H1 (cell line): ENCODE data around the gene BCL6B. TPM values are rescaled to one million over a fixed set of nuclear protein-coding genes. Genes with fewer than 3 reads are reported as not detected.

Experiments
- CTCF ChIA-PET: fragments of 300-600 bp; sonication (Branson Sonifier 250); formaldehyde crosslinking; loops from one replicate; lab custom pipeline; 2021; ENCODE audit not compliant: partially characterized antibody; lab: Charles Lee
- POLR2A ChIA-PET: fragments of 300-600 bp; sonication (Branson Sonifier 250); formaldehyde crosslinking; loops from one replicate; lab custom pipeline; 2021; ENCODE audit warnings: inconsistent platforms; ENCODE audit not compliant: partially characterized antibody; lab: Charles Lee
- DNase-seq, 2 experiments: peaks; one replicate each; pipeline versions ENCODE4 v3.0.0 to v3.0.0-alpha.2; 2010 to 2022; ENCODE audit warnings: low spot score in 2 of 2, low read depth in 1 of 2, mixed read lengths in 1 of 2
- FAIRE-seq: peaks from 2 replicates; lab custom pipeline; 2011; peaks lifted over from hg19 to GRCh38; lab: Jason Lieb, UNC
- H2AFZ ChIP-seq: 2 replicates; pipeline ENCODE4 v1.8.1; 2012; ENCODE audit warnings: low read length, inconsistent platforms
- H2AK5ac ChIP-seq: 2 replicates; pipeline ENCODE4 v1.6.1; 2013; ENCODE audit warnings: low read depth, low read length
- H2BK120ac ChIP-seq: replicated peaks from 2 replicates; pipeline ENCODE3; 2013; ENCODE audit warnings: low read depth, low read length, inconsistent platforms
- H2BK12ac ChIP-seq: 2 replicates; pipeline ENCODE4 v1.6.1; 2013; ENCODE audit warnings: low read depth, low read length
- H2BK15ac ChIP-seq: 2 replicates; pipeline ENCODE4 v1.6.1; 2013; ENCODE audit warnings: low read length
- H2BK20ac ChIP-seq: 2 replicates; pipeline ENCODE4 v1.6.1; 2013; ENCODE audit warnings: low read length
- H2BK5ac ChIP-seq: 2 replicates; pipeline ENCODE4 v1.6.1; 2013; ENCODE audit warnings: low read depth, low read length
- H3K14ac ChIP-seq: 2 replicates; pipeline ENCODE4 v1.6.1; 2013; ENCODE audit warnings: inconsistent platforms; ENCODE audit not compliant: insufficient read length
- H3K18ac ChIP-seq: 2 replicates; pipeline ENCODE4 v1.6.1; 2013; ENCODE audit warnings: low read length; ENCODE audit errors: extremely low read depth
- H3K23ac ChIP-seq: 2 replicates; pipeline ENCODE4 v1.6.1; 2013; ENCODE audit warnings: inconsistent platforms; ENCODE audit not compliant: insufficient read length
- H3K23me2 ChIP-seq: 2 replicates; pipeline ENCODE4 v1.6.1; 2013; ENCODE audit warnings: low read depth, low read length
- H3K27ac ChIP-seq: 2 replicates; pipeline ENCODE4 v1.6.1; 2011; ENCODE audit warnings: low read depth, low read length, inconsistent platforms
- H3K27me3 ChIP-seq, 4 experiments: replicated peaks in 1 of 4; 1 replicate in 1 of 4; 2 replicates in 3 of 4; pipeline versions ENCODE4 v1.6.1 to v1.8.1; 2011 to 2013; ENCODE audit warnings: low read length in 3 of 4, mild to moderate bottlenecking in 3 of 4, inconsistent platforms in 2 of 4, mixed read lengths in 2 of 4, moderate library complexity in 1 of 4; ENCODE audit not compliant: control insufficient read depth in 3 of 4, insufficient read depth in 3 of 4; ENCODE audit errors: extremely low read depth in 1 of 4
- H3K36me3 ChIP-seq, 4 experiments: 2 replicates each; pipeline versions ENCODE4 v1.6.1 to v1.8.1; 2011 to 2013; ENCODE audit warnings: mild to moderate bottlenecking in 4 of 4, low read length in 3 of 4, moderate library complexity in 2 of 4, control low read depth in 1 of 4, inconsistent platforms in 1 of 4; ENCODE audit not compliant: insufficient read depth in 4 of 4, control insufficient read depth in 2 of 4
- H3K4ac ChIP-seq: replicated peaks from 2 replicates; pipeline ENCODE3; 2013; ENCODE audit warnings: low read length, low read depth, mixed read lengths, inconsistent platforms; ENCODE audit not compliant: insufficient read length
- H3K4me1 ChIP-seq, 4 experiments: replicated peaks in 1 of 4; 1 replicate in 1 of 4; 2 replicates in 3 of 4; pipeline versions ENCODE4 v1.6.1 to v1.8.1; 2011 to 2013; ENCODE audit warnings: low read length in 3 of 4, inconsistent platforms in 2 of 4, mixed read lengths in 1 of 4; ENCODE audit not compliant: insufficient read depth in 4 of 4, control insufficient read depth in 3 of 4
- H3K4me2 ChIP-seq, 2 experiments: 2 replicates each; pipeline versions ENCODE4 v1.6.1 to v1.8.1; 2011 to 2013; ENCODE audit warnings: low read depth in 2 of 2, low read length in 2 of 2, control low read depth in 1 of 2, inconsistent platforms in 1 of 2, mild to moderate bottlenecking in 1 of 2; ENCODE audit not compliant: insufficient read depth in 1 of 2
- H3K4me3 ChIP-seq, 4 experiments: fragments of 200-600, 300-600 bp in 1 of 4; sonication (generic), shearing (Covaris generic), sonication (Bioruptor Twin) in 1 of 4; 2 replicates each; pipeline versions ENCODE4 v1.5.1 to v1.8.1; 2011 to 2016; ENCODE audit warnings: low read length in 4 of 4, low read depth in 3 of 4, control low read depth in 2 of 4, inconsistent platforms in 2 of 4, mild to moderate bottlenecking in 2 of 4, mixed read lengths in 1 of 4, moderate library complexity in 1 of 4; ENCODE audit not compliant: insufficient read depth in 2 of 4; ENCODE audit errors: extremely low read depth in 1 of 4
- H3K56ac ChIP-seq: replicated peaks from 2 replicates; pipeline ENCODE3; 2013; ENCODE audit warnings: low read depth, mild to moderate bottlenecking, mixed read lengths, low read length, inconsistent platforms; ENCODE audit not compliant: insufficient read length
- H3K79me1 ChIP-seq: 2 replicates; pipeline ENCODE4 v1.6.1; 2013; ENCODE audit warnings: low read depth, low read length, control low read depth
- H3K79me2 ChIP-seq, 2 experiments: 2 replicates each; pipeline versions ENCODE4 v1.6.1 to v1.8.1; 2012 to 2013; ENCODE audit warnings: low read length in 2 of 2, mild to moderate bottlenecking in 2 of 2, inconsistent platforms in 1 of 2; ENCODE audit not compliant: insufficient read depth in 2 of 2, control insufficient read depth in 1 of 2
- H3K9ac ChIP-seq, 4 experiments: replicated peaks in 1 of 4; 1 replicate in 1 of 4; 2 replicates in 3 of 4; pipeline versions ENCODE4 v1.6.1 to v1.8.1; 2011 to 2013; ENCODE audit warnings: low read depth in 3 of 4, low read length in 3 of 4, control low read depth in 2 of 4, mild to moderate bottlenecking in 2 of 4, moderate library complexity in 2 of 4, inconsistent platforms in 1 of 4; ENCODE audit errors: extremely low read depth in 1 of 4
- H3K9me3 ChIP-seq, 2 experiments: 2 replicates each; pipeline versions ENCODE4 v1.6.1 to v1.8.1; 2012 to 2013; ENCODE audit warnings: mild to moderate bottlenecking in 2 of 2, moderate library complexity in 2 of 2, control low read depth in 1 of 2, inconsistent platforms in 1 of 2, low read depth in 1 of 2, low read length in 1 of 2, mixed read lengths in 1 of 2; ENCODE audit not compliant: insufficient read depth in 2 of 2
- H4K20me1 ChIP-seq, 2 experiments: replicated peaks in 1 of 2; 2 replicates each; pipeline versions ENCODE3 to v1.8.1; 2011 to 2013; ENCODE audit warnings: inconsistent platforms in 2 of 2, low read length in 2 of 2, mild to moderate bottlenecking in 1 of 2; ENCODE audit not compliant: insufficient read depth in 2 of 2, control insufficient read depth in 1 of 2
- H4K5ac ChIP-seq: 2 replicates; pipeline ENCODE4 v1.6.1; 2013; ENCODE audit warnings: low read length, low read depth, mixed read lengths, inconsistent platforms; ENCODE audit not compliant: insufficient read length
- H4K8ac ChIP-seq: 2 replicates; pipeline ENCODE4 v1.8.0; 2013; ENCODE audit warnings: mild to moderate bottlenecking, moderate library complexity, low read length, inconsistent platforms; ENCODE audit not compliant: insufficient read depth; ENCODE audit errors: extremely low read depth
- H4K91ac ChIP-seq: replicated peaks from 2 replicates; pipeline ENCODE3; 2013; ENCODE audit warnings: low read length, mixed read lengths, inconsistent platforms; ENCODE audit not compliant: insufficient read length
- CTCF ChIP-seq, 3 experiments: IDR thresholded peaks; 1 replicate in 2 of 3; 2 replicates in 1 of 3; pipeline versions ENCODE4 v1.5.1 to v1.6.1; 2011; ENCODE audit warnings: low read length in 3 of 3, mild to moderate bottlenecking in 3 of 3, inconsistent platforms in 2 of 3, low read depth in 1 of 3, moderate library complexity in 1 of 3; ENCODE audit not compliant: insufficient read depth in 1 of 3; ENCODE audit errors: control extremely low read depth in 1 of 3
- HDAC2 ChIP-seq, 2 experiments: fragments of 300-600 bp in 1 of 2; sonication (generic) in 1 of 2; IDR thresholded peaks; 2 replicates each; pipeline ENCODE4 v1.6.1; 2011 to 2012; ENCODE audit warnings: low read depth in 2 of 2, low read length in 2 of 2, mild to moderate bottlenecking in 2 of 2, moderate library complexity in 2 of 2, borderline replicate concordance in 1 of 2, inconsistent platforms in 1 of 2
- SIRT6 ChIP-seq: IDR thresholded peaks from one replicate; pipeline ENCODE4 v1.7.1; 2012; ENCODE audit warnings: low read length, inconsistent platforms
- YY1 ChIP-seq: IDR thresholded peaks from 2 replicates; pipeline ENCODE4 v1.6.1; 2011; ENCODE audit warnings: low read depth, mild to moderate bottlenecking, low read length
- WGBS, 2 experiments: shearing (Covaris generic) in 1 of 2; methylation state at CpG; one replicate each; pipeline versions ENCODE4 v1.1.6 to v1.1.7; 2013 to 2015; ENCODE audit warnings: low lambda C conversion rate in 2 of 2, mixed read lengths in 2 of 2, inconsistent platforms in 1 of 2, low coverage in 1 of 2, missing lambda C conversion rate in 1 of 2; ENCODE audit not compliant: insufficient replicate concordance in 2 of 2, insufficient coverage in 1 of 2, insufficient read length in 1 of 2; ENCODE audit errors: extremely low coverage in 1 of 2, missing lambda C conversion rate in 1 of 2; 5-methylcytosine and 5-hydroxymethylcytosine counted together
- polyA plus RNA-seq, 7 experiments: library from polyadenylated mRNA; depleted of rRNA in 3 of 7; stranded (reverse) in 5 of 7; unstranded in 2 of 7; fragments of >200 nt in 5 of 7; fragments of 200-250 nt in 2 of 7; gene quantifications; 1 replicate in 5 of 7; 2 replicates in 1 of 7; 4 replicates in 1 of 7; pipeline versions ENCODE4 v1.2.1 to v1.2.3, GENCODE V29; 2011 to 2013; ENCODE audit warnings: missing spikeins in 2 of 7, mixed read lengths in 2 of 7
- total RNA-seq: library from RNA; stranded (reverse); fragmentation: NEBNext Ultra II Directional; extraction: Animal tissue kit (Norgen Biotek cat#: 25700); gene quantifications from 2 replicates; pipeline ENCODE4 v1.2.1, GENCODE V29; 2021

BCL6B gene
- total and polyA plus RNA-seq, 2 of the 8 experiments (the other 6 are each of a cell fraction or from before 2014, with no cell fraction given) = 6.6 to 8.7 TPM

GRCh38 chr17:7058831-7059447 lies 36.1 kb downstream of the BCL6B start:
- Histone ChIP-seq H2BK20ac (no peak overlapping the region), H2BK15ac (no peak overlapping the region), H2BK120ac (no peak overlapping the region), H3K4me2 (no peak overlapping the region), H3K27ac (no peak overlapping the region), H4K5ac (no peak overlapping the region), H4K91ac (no peak overlapping the region), H2AK5ac (no peak overlapping the region), H2AFZ (no peak overlapping the region), H2BK5ac (no peak overlapping the region), H4K20me1 (no peaks in the 10 kb centered on the region), H3K9me3 (no peaks in the 10 kb centered on the region), H3K23ac (no peak overlapping the region), H3K27me3 (no peaks in the 10 kb centered on the region), H3K14ac (no peak overlapping the region), H3K4me3 (no peak overlapping the region), H3K9ac (no peak overlapping the region), H2BK12ac (no peak overlapping the region), H3K56ac (no peak overlapping the region), H3K4me1 (no peaks in the 10 kb centered on the region; a peak in 1 of 7 replicates), H3K4ac (no peak overlapping the region), H4K8ac (no peak overlapping the region), H3K18ac (no peak overlapping the region), H3K36me3 (no peaks in the 10 kb centered on the region), H3K79me2 (no peaks in the 10 kb centered on the region), H3K23me2 (no peaks in the 10 kb centered on the region), H3K79me1 (no peaks in the 10 kb centered on the region)
- POLR2A ChIA-PET = interaction anchor here (1.2 kb wide), 1 partner anchor 110 kb away, joined by 4 read pairs; no protein-coding TSS in a partner anchor
- no peak for FAIRE-seq
- WGBS, 2 experiments = 89% methylated on average over 7 of the region's 7 CpGs; no CpG with 5 or more reads in 1 of the 2 experiments
- DNase-seq = no peak
- CTCF ChIA-PET = interaction anchor here (0.6 to 17.5 kb wide), 5 partner anchors 15 to 1015 kb away, joined by 3 to 434 read pairs (median 3); no protein-coding TSS in a partner anchor
- TF ChIP-seq SIRT6 (no peak), YY1 (no peak), HDAC2 (IDR thresholded peaks at IDR 0.05; ENCODE audit: borderline replicate concordance in 1 of 2, low read depth in 2 of 2, low read length in 2 of 2) (no peak), CTCF (IDR thresholded peaks at IDR 0.05; ENCODE audit: control extremely low read depth in 1 of 3, insufficient read depth in 1 of 3, low read depth in 1 of 3, low read length in 3 of 3) (no peak)
